Fibroblast of villous mesenchyme (primary cell): ENCODE measurements around the gene HHAT. TPM values are rescaled to one million over a fixed set of nuclear protein-coding genes. Genes with fewer than 3 reads are reported as not detected.
"Not testable (repeated sequence)": the region's sequence is repeated elsewhere in the genome, so short reads cannot be mapped to it uniquely, and the experiment has no call there.

ENCODE experiments used
- DNase-seq: peaks from one replicate; pipeline ENCODE4 v3.0.0-alpha.2; 2010; ENCODE audit warnings: low read depth
- H3K4me3 ChIP-seq: 2 replicates; pipeline ENCODE4 v1.5.1; 2011; ENCODE audit warnings: low read depth, mild to moderate bottlenecking, low read length
- total RNA-seq: library from RNA; depleted of rRNA; stranded (reverse); fragments of >200 nt; gene quantifications from 2 replicates; pipeline ENCODE4 v1.2.3, GENCODE V29; 2012
- TF ChIP-seq, protein P1 (sequence below): IDR thresholded peaks from 2 replicates; pipeline ENCODE4 v1.5.1; 2012; ENCODE audit warnings: low read depth, mild to moderate bottlenecking, low read length; ENCODE audit not compliant: insufficient read depth

Gene HHAT
- total RNA-seq, 1 donor = 15.1 TPM

- DNase-seq = no peak
- H3K4me3 ChIP-seq = no peak overlapping the region
- TF ChIP-seq, protein P1, sequence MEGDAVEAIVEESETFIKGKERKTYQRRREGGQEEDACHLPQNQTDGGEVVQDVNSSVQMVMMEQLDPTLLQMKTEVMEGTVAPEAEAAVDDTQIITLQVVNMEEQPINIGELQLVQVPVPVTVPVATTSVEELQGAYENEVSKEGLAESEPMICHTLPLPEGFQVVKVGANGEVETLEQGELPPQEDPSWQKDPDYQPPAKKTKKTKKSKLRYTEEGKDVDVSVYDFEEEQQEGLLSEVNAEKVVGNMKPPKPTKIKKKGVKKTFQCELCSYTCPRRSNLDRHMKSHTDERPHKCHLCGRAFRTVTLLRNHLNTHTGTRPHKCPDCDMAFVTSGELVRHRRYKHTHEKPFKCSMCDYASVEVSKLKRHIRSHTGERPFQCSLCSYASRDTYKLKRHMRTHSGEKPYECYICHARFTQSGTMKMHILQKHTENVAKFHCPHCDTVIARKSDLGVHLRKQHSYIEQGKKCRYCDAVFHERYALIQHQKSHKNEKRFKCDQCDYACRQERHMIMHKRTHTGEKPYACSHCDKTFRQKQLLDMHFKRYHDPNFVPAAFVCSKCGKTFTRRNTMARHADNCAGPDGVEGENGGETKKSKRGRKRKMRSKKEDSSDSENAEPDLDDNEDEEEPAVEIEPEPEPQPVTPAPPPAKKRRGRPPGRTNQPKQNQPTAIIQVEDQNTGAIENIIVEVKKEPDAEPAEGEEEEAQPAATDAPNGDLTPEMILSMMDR = no peak
Measured at GRCh38 chr1:210402560-210402959, 73.9 kb downstream of the HHAT start.

DNA sequence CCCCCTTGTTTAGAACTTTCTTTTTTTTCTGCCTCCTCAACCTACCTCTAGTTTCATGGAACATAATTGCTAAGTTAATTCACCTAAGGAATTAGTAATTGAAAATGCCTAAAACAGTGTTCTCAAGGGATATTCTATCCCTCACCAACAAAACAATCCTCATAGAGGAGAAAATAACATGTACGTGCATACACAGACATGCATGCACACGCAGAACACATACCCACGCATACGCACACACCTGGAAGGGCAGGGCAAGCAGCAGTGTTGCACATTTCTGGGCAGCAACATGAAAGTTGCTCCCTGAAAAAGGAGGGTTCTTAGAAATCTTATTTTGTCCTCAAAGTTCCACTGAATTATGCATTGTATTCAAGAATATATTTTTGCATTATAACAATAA, 76.6 kb downstream of the HHAT start:
- DNase-seq = no peak
- TF ChIP-seq, protein P1 = no peak
- no peak overlapping the region for H3K4me3 ChIP-seq

GRCh38 chr1:210406341-210406740, 77.6 kb downstream of the HHAT start:
- not testable (repeated sequence) for DNase-seq, H3K4me3 ChIP-seq

DNA sequence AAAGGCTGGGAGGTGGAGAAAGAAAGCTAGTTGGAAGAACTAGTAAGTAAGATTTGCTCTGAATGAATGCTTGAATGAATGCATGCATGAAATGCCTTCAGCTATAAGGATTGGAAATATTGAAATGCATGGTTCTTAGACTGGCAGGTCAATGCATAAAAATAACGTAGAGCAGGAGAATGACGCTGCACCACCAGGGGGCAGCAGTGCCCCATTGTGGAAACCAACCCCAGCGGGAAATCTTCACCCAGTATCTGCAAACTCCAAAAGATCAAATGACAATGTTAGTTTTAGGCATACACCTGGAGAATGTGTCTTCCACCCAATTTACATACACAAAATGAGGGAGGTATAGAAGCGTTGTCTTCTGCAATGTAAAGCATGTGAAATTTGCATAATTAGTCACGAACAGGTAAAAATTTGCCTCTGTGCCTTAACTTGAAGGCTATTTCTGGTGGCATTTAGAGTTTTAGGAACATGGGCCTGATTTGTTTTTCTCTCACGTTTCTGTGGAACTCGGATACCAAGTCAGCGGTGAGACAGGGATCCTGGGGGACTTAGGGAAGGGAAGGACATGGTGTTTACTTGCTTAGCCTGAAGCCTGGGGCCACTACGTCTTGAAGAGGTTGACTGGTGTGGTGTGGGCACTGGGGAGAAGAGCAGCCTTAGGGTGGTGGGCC, 78.6 kb downstream of the HHAT start:
- TF ChIP-seq, protein P1 = peak; percentile 91
- no peak overlapping the region for H3K4me3 ChIP-seq
- peak; percentile 59 for DNase-seq

- no peak overlapping the region for H3K4me3 ChIP-seq
- no peak for DNase-seq
- TF ChIP-seq, protein P1 = no peak
Measured at GRCh38 chr1:210407887-210408252, 79.2 kb downstream of the HHAT start.

GRCh38 chr1:210412240-210412639, 83.5 kb downstream of the HHAT start:
- no peak overlapping the region for H3K4me3 ChIP-seq
- TF ChIP-seq, protein P1 = no peak
- DNase-seq = no peak

- H3K4me3 ChIP-seq = no peak overlapping the region
- no peak for DNase-seq
Measured at GRCh38 chr1:210413951-210414350, 85.2 kb downstream of the HHAT start.

More at GRCh38 chr1:210413951-210414350, 85.2 kb downstream of the HHAT start:
- TF ChIP-seq, protein P1 = no peak
